ENCODE data around the gene ST6GAL1. TPM values are rescaled to one million over a fixed set of nuclear protein-coding genes. Genes with fewer than 3 reads are reported as not detected.

The ST6GAL1 gene
- total RNA-seq, 1 donor from 2014 or later, result 36.6 TPM

- DNase-seq (ENCODE audit: low spot score), result no peak
- Mint-ChIP-seq H3K27ac (ENCODE audit: unreplicated experiment) (no peak overlapping the region), H3K4me3 (ENCODE audit: unreplicated experiment) (no peak overlapping the region), H3K4me1 (ENCODE audit: low read depth) (no peaks in the 10 kb centered on the region), H3K36me3 (ENCODE audit: low read depth) (no peaks in the 10 kb centered on the region), H3K9me3 (ENCODE audit: low read depth) (no peaks in the 10 kb centered on the region), H3K27me3 (ENCODE audit: low read depth) (no peaks in the 10 kb centered on the region)
- TF ChIP-seq, protein P1, sequence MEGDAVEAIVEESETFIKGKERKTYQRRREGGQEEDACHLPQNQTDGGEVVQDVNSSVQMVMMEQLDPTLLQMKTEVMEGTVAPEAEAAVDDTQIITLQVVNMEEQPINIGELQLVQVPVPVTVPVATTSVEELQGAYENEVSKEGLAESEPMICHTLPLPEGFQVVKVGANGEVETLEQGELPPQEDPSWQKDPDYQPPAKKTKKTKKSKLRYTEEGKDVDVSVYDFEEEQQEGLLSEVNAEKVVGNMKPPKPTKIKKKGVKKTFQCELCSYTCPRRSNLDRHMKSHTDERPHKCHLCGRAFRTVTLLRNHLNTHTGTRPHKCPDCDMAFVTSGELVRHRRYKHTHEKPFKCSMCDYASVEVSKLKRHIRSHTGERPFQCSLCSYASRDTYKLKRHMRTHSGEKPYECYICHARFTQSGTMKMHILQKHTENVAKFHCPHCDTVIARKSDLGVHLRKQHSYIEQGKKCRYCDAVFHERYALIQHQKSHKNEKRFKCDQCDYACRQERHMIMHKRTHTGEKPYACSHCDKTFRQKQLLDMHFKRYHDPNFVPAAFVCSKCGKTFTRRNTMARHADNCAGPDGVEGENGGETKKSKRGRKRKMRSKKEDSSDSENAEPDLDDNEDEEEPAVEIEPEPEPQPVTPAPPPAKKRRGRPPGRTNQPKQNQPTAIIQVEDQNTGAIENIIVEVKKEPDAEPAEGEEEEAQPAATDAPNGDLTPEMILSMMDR (IDR thresholded peaks at IDR 0.05), result no peak
Observed at GRCh38 chr3:186921578-186921977, 8.7 kb upstream of the ST6GAL1 start.

DNA sequence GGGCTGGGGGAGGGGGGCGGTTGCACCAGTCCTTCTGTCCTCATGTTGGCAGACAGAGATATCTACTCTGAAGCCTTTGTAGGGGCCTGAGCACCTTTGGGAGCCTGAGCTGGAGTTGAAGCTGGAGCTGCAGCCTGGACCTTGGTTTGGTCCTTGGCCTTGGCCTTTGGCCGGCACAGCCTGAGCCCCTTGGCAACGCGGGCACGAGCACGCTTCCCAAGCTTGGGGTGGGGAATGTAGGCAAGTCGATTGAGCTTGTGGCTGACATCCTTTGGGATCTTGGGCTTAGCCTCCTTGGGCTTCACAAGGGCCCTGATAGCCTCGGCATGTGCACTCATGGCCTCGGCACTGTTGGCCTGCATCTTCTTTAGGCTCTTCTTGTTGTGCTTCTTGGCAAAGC lies 8.1 kb upstream of the ST6GAL1 start:
- Mint-ChIP-seq H3K9me3 (ENCODE audit: low read depth) (no peaks in the 10 kb centered on the region), H3K36me3 (ENCODE audit: low read depth) (no peaks in the 10 kb centered on the region), H3K27me3 (ENCODE audit: low read depth) (no peaks in the 10 kb centered on the region), H3K27ac (ENCODE audit: unreplicated experiment) (no peak overlapping the region), H3K4me3 (ENCODE audit: unreplicated experiment) (no peak overlapping the region), H3K4me1 (ENCODE audit: low read depth) (no peaks in the 10 kb centered on the region)
- TF ChIP-seq, protein P1 (IDR thresholded peaks at IDR 0.05), result no peak
- DNase-seq (ENCODE audit: low spot score), result no peak

DNA sequence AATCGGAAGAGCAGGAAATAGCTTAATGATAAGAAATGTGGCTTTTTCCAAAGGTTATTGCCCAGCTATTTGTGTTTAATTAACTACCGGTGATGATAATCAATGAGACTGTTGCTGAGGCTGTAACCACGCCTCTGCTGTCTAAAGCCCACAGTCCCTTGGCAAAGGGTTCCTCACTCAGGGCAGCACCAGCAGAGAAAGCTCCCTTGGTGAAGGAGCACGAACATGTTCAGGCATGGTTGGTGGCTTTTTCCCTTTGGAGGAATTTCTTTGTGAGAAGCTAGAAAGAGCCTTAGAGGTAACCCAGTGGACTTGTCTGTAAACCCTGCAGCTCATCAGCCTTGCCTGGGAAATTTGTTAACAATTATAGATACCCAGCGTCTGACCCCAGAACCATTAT lies 7.5 kb upstream of the ST6GAL1 start:
- no peak overlapping the region for H3K27ac Mint-ChIP-seq (ENCODE audit: unreplicated experiment)
- DNase-seq (ENCODE audit: low spot score), result no peak
- H3K9me3 Mint-ChIP-seq (ENCODE audit: low read depth), result no peaks in the 10 kb centered on the region
- H3K27me3 Mint-ChIP-seq (ENCODE audit: low read depth), result no peaks in the 10 kb centered on the region
- H3K4me1 Mint-ChIP-seq (ENCODE audit: low read depth), result no peaks in the 10 kb centered on the region
- no peaks in the 10 kb centered on the region for H3K36me3 Mint-ChIP-seq (ENCODE audit: low read depth)
- TF ChIP-seq, protein P1 (IDR thresholded peaks at IDR 0.05), result no peak
- no peak overlapping the region for H3K4me3 Mint-ChIP-seq (ENCODE audit: unreplicated experiment)

GRCh38 chr3:186923241-186923640 lies 7.1 kb upstream of the ST6GAL1 start:
- H3K36me3 Mint-ChIP-seq (ENCODE audit: low read depth), result no peaks in the 10 kb centered on the region
- H3K4me3 Mint-ChIP-seq (ENCODE audit: unreplicated experiment), result no peak overlapping the region
- no peak for DNase-seq (ENCODE audit: low spot score)
- no peaks in the 10 kb centered on the region for H3K9me3 Mint-ChIP-seq (ENCODE audit: low read depth)
- H3K27me3 Mint-ChIP-seq (ENCODE audit: low read depth), result no peaks in the 10 kb centered on the region
- no peaks in the 10 kb centered on the region for H3K4me1 Mint-ChIP-seq (ENCODE audit: low read depth)
- TF ChIP-seq, protein P1 (IDR thresholded peaks at IDR 0.05), result no peak
- no peak overlapping the region for H3K27ac Mint-ChIP-seq (ENCODE audit: unreplicated experiment)

DNA sequence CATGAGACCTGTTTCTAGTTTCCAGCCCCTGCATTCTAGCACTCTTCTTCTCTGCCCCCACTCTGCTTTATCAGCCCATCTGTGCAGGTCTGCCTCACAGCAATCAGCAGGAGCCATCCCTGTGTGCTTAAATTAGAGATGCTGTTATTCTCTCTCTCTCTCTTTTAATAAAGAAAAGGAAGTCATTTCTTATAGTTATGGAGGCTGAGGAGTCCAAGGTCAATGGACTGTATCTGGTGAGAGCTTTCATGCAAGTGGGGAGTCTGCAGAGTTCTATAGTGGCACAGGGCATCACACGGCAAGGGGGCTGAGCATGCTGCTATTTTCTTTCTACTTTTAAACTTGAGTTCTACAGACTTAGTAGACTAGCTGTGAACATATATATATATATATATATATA lies 4.5 kb upstream of the ST6GAL1 start:
- DNase-seq (ENCODE audit: low spot score), result no peak
- H3K27me3 Mint-ChIP-seq (ENCODE audit: low read depth), result no peaks in the 10 kb centered on the region
- no peaks in the 10 kb centered on the region for H3K36me3 Mint-ChIP-seq (ENCODE audit: low read depth)
- no peak overlapping the region for H3K27ac Mint-ChIP-seq (ENCODE audit: unreplicated experiment)
- no peaks in the 10 kb centered on the region for H3K9me3 Mint-ChIP-seq (ENCODE audit: low read depth)
- peaks cover 8% of the 10 kb centered on the region for H3K4me1 Mint-ChIP-seq (ENCODE audit: low read depth)
- TF ChIP-seq, protein P1 (IDR thresholded peaks at IDR 0.05), result no peak
- H3K4me3 Mint-ChIP-seq (ENCODE audit: unreplicated experiment), result no peak overlapping the region
